Breast epithelium (tissue), 4 donors: ENCODE measurements around the gene POLR3B. TPM values are rescaled to one million over a fixed set of nuclear protein-coding genes. Genes with fewer than 3 reads are reported as not detected.

ENCODE experiments used
- DNase-seq, 2 donors: peaks; one replicate each; pipeline ENCODE4 v3.0.0-alpha.2; 2019; ENCODE audit warnings: low spot score in 2 of 2
- H3K27ac ChIP-seq, 2 donors: fragments of 200-600 bp; sonication (generic) in 1 of 2; one replicate each; pipeline ENCODE4 v1.5.1; 2016 to 2019; ENCODE audit warnings: mild to moderate bottlenecking in 1 of 2
- H3K27me3 ChIP-seq, 2 donors: fragments of 200-600 bp; sonication (generic) in 1 of 2; one replicate each; pipeline versions ENCODE4 v1.5.1 to v1.6.0; 2017 to 2019; ENCODE audit warnings: control low read depth in 1 of 2, mild to moderate bottlenecking in 1 of 2
- H3K36me3 ChIP-seq: fragments of 200-600 bp; one replicate; pipeline ENCODE4 v1.5.1; 2019
- H3K4me1 ChIP-seq, 2 donors: fragments of 200-600 bp; sonication (generic); one replicate each; pipeline ENCODE4 v1.5.1; 2016 to 2019; ENCODE audit warnings: control low read depth in 1 of 2
- H3K4me3 ChIP-seq, 3 donors: fragments of 200-600 bp; sonication (generic); 1 replicate in 2 of 3; 2 replicates in 1 of 3; pipeline ENCODE4 v1.5.1; 2016 to 2019; ENCODE audit warnings: mild to moderate bottlenecking in 3 of 3, moderate library complexity in 2 of 3
- H3K9me3 ChIP-seq, 2 donors: fragments of 200-600 bp; sonication (generic) in 1 of 2; one replicate each; pipeline ENCODE4 v1.5.1; 2016 to 2019; ENCODE audit warnings: control low read depth in 1 of 2
- POLR2A ChIP-seq: fragments of 450-650 bp; IDR thresholded peaks from one replicate; pipeline ENCODE4 v1.6.1; 2016; ENCODE audit warnings: antibody characterized with exemption, mild to moderate bottlenecking, moderate library complexity
- POLR2AphosphoS5 ChIP-seq, 3 donors: sonication (generic); formaldehyde crosslinking; IDR thresholded peaks; one replicate each; pipeline ENCODE4 v1.6.1; 2017; ENCODE audit warnings: antibody characterized with exemption in 3 of 3
- intact Hi-C: fragments of 100-400 bp; cut with DNase I; formaldehyde crosslinking; loops from one replicate; pipeline ENCODE4 v1.15.1; 2023; ENCODE audit warnings: low total_unique reads
- total RNA-seq, 3 donors: library from RNA; depleted of rRNA; stranded (reverse); fragments of >200 nt; gene quantifications; one replicate each; pipeline ENCODE4 v1.1.0, GENCODE V29; 2016
- TF ChIP-seq, protein P1 (sequence below), 3 donors: fragments of 450-650 bp; IDR thresholded peaks; one replicate each; pipeline ENCODE4 v1.5.1; 2016 to 2017; ENCODE audit warnings: antibody characterized with exemption in 3 of 3, mild to moderate bottlenecking in 3 of 3, moderate library complexity in 3 of 3

POLR3B gene
- total RNA-seq, 3 donors from 2014 or later, result 7.0 to 9.8 (median 9.2) TPM

DNA sequence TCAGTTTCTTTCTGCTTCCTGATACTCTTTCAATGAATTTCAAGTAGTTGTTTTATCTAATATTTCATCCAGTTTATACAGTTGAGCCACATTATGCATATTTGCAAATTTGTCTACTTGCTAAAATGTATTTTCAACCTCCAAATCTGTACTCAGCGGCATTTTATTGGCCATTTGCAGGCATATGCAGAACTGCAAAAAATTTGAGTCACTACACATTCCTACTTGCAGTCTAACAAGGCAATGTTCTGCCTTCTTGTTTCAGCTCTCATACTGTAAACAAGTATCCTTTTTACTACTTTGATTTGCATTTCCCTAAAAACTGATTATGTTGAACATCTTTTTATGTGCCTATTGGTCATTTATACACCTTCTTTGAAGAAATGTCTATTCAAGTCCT is 55.0 kb downstream of the POLR3B start:
- TF ChIP-seq, protein P1, sequence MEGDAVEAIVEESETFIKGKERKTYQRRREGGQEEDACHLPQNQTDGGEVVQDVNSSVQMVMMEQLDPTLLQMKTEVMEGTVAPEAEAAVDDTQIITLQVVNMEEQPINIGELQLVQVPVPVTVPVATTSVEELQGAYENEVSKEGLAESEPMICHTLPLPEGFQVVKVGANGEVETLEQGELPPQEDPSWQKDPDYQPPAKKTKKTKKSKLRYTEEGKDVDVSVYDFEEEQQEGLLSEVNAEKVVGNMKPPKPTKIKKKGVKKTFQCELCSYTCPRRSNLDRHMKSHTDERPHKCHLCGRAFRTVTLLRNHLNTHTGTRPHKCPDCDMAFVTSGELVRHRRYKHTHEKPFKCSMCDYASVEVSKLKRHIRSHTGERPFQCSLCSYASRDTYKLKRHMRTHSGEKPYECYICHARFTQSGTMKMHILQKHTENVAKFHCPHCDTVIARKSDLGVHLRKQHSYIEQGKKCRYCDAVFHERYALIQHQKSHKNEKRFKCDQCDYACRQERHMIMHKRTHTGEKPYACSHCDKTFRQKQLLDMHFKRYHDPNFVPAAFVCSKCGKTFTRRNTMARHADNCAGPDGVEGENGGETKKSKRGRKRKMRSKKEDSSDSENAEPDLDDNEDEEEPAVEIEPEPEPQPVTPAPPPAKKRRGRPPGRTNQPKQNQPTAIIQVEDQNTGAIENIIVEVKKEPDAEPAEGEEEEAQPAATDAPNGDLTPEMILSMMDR (IDR thresholded peaks at IDR 0.05), result no peak
- no peak for TF ChIP-seq POLR2AphosphoS5 (IDR thresholded peaks at IDR 0.05)
- TF ChIP-seq POLR2A, result no peak
- intact Hi-C loops, result no loop called here
- no peak overlapping the region for H3K4me3 ChIP-seq

GRCh38 chr12:106415134-106415533 is 57.6 kb downstream of the POLR3B start:
- TF ChIP-seq POLR2AphosphoS5 (IDR thresholded peaks at IDR 0.05) (no peak), POLR2A (no peak)
- TF ChIP-seq, protein P1 (IDR thresholded peaks at IDR 0.05), result no peak
- DNase-seq, result no peak
- intact Hi-C loops, result no loop called here
- Histone ChIP-seq H3K36me3 (no peaks in the 10 kb centered on the region), H3K4me3 (no peak overlapping the region), H3K9me3 (no peaks in the 10 kb centered on the region), H3K27ac (no peak overlapping the region), H3K4me1 (peaks cover 0 to 7% of the 10 kb centered on the region in 2 donors), H3K27me3 (no peaks in the 10 kb centered on the region)

More for the DNA sequence above, 55.0 kb downstream of the POLR3B start:
- Histone ChIP-seq H3K36me3 (no peaks in the 10 kb centered on the region), H3K9me3 (no peaks in the 10 kb centered on the region), H3K27me3 (no peaks in the 10 kb centered on the region), H3K4me1 (no peaks in the 10 kb centered on the region), H3K27ac (no peak overlapping the region)
- DNase-seq, result no peak

DNA sequence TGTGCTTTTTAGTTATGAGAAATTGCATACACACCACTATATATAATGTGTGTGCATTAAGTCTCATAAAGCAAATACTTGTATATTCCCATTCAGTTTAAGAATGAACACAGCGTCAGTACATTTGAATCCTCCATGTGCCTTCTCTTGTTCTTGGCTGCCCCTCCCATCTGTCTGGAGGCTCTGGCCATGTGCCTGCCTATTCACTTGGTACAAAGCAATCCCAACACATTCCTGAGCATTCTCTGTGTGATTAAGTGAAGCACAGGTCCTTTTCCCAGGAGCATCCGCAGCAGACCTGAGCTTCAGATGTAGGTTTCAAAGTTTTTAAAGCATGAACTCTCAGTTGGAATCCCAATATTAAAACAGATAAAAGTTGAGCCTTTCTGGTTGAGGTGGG is 58.7 kb downstream of the POLR3B start:
- no peaks in the 10 kb centered on the region for H3K9me3 ChIP-seq
- no peaks in the 10 kb centered on the region for H3K27me3 ChIP-seq
- intact Hi-C loops, result no loop called here
- H3K4me3 ChIP-seq, result no peak overlapping the region
- peaks cover 0 to 7% of the 10 kb centered on the region in 2 donors for H3K4me1 ChIP-seq
- peak in 1 of 2 donors; percentile 46 for DNase-seq
- H3K27ac ChIP-seq, result no peak overlapping the region
- H3K36me3 ChIP-seq, result no peaks in the 10 kb centered on the region
- TF ChIP-seq POLR2A (no peak), POLR2AphosphoS5 (IDR thresholded peaks at IDR 0.05) (no peak)
- TF ChIP-seq, protein P1 (IDR thresholded peaks at IDR 0.05), result no peak

GRCh38 chr12:106417926-106418910 is 60.7 kb downstream of the POLR3B start:
- Histone ChIP-seq H3K27ac (peak overlapping the region; percentile 34 to 59), H3K9me3 (no peaks in the 10 kb centered on the region), H3K4me3 (no peak overlapping the region), H3K27me3 (no peaks in the 10 kb centered on the region), H3K36me3 (no peaks in the 10 kb centered on the region), H3K4me1 (peaks cover 0 to 7% of the 10 kb centered on the region in 2 donors)
- intact Hi-C loops, result no loop called here
- TF ChIP-seq POLR2AphosphoS5 (IDR thresholded peaks at IDR 0.05), result no peak
- TF ChIP-seq, protein P1 (IDR thresholded peaks at IDR 0.05), result no peak
- no peak for TF ChIP-seq POLR2A
- DNase-seq, result no peak

GRCh38 chr12:106418970-106419369 is 61.4 kb downstream of the POLR3B start:
- no peak for DNase-seq
- peak overlapping the region; percentile 34 to 59 for H3K27ac ChIP-seq
- no peak overlapping the region for H3K4me3 ChIP-seq

More at GRCh38 chr12:106418970-106419369, 61.4 kb downstream of the POLR3B start:
- TF ChIP-seq, protein P1 (IDR thresholded peaks at IDR 0.05), result no peak
- TF ChIP-seq POLR2AphosphoS5 (IDR thresholded peaks at IDR 0.05) (no peak), POLR2A (no peak)
- intact Hi-C loops, result no loop called here
- H3K9me3 ChIP-seq, result no peaks in the 10 kb centered on the region
- H3K4me1 ChIP-seq, result peaks cover 0 to 7% of the 10 kb centered on the region in 2 donors
- H3K27me3 ChIP-seq, result no peaks in the 10 kb centered on the region
- H3K36me3 ChIP-seq, result no peaks in the 10 kb centered on the region
